Neural progenitor cell (in vitro differentiated cells): ENCODE results near the gene IFT122. TPM values are rescaled to one million over a fixed set of nuclear protein-coding genes. Genes with fewer than 3 reads are reported as not detected.

Experiments
- DNase-seq: peaks from one replicate; pipeline ENCODE4 v3.0.0-alpha.2; 2016; ENCODE audit warnings: low spot score
- H2AFZ ChIP-seq: fragments of 200-600 bp; sonication (generic); replicated peaks from 2 replicates; pipeline ENCODE4 v1.6.1; 2016; ENCODE audit warnings: antibody characterized with exemption
- H3F3A ChIP-seq: fragments of 200-600 bp; sonication (generic); 2 replicates; pipeline ENCODE4 v1.6.1; 2016; ENCODE audit warnings: antibody characterized with exemption, low read depth
- H3K27ac ChIP-seq: fragments of 200-600 bp; sonication (generic); 2 replicates; pipeline ENCODE4 v1.5.1; 2016; ENCODE audit warnings: mild to moderate bottlenecking
- H3K27me3 ChIP-seq: fragments of 200-600 bp; sonication (generic); 2 replicates; pipeline ENCODE4 v1.6.1; 2016; ENCODE audit warnings: mild to moderate bottlenecking, moderate library complexity
- H3K36me3 ChIP-seq: fragments of 200-600 bp; sonication (generic); 2 replicates; pipeline ENCODE4 v1.5.1; 2016
- H3K4me1 ChIP-seq: fragments of 200-600 bp; sonication (generic); 2 replicates; pipeline ENCODE4 v1.6.1; 2016; ENCODE audit warnings: mixed run types
- H3K4me2 ChIP-seq: fragments of 200-600 bp; sonication (generic); 2 replicates; pipeline ENCODE4 v1.6.1; 2016
- H3K4me3 ChIP-seq: fragments of 200-600 bp; sonication (generic); 2 replicates; pipeline ENCODE4 v1.5.1; 2016
- H3K79me2 ChIP-seq: fragments of 200-600 bp; sonication (generic); 2 replicates; pipeline ENCODE4 v1.6.1; 2016; ENCODE audit warnings: low read depth
- H3K9ac ChIP-seq: fragments of 200-600 bp; sonication (generic); 2 replicates; pipeline ENCODE4 v1.6.1; 2016
- H3K9me3 ChIP-seq: fragments of 200-600 bp; sonication (generic); 2 replicates; pipeline ENCODE4 v1.5.1; 2016; ENCODE audit warnings: low read depth
- H4K20me1 ChIP-seq: fragments of 200-600 bp; sonication (generic); 2 replicates; pipeline ENCODE4 v1.6.1; 2016; ENCODE audit warnings: low read depth
- H3K27ac Mint-ChIP-seq: 3 replicates; pipeline ENCODE4 v1.8.0; 2021; ENCODE audit warnings: mixed read lengths
- H3K27me3 Mint-ChIP-seq: 2 replicates; pipeline ENCODE4 v1.8.0; 2022; ENCODE audit warnings: low read depth, mild to moderate bottlenecking, inconsistent platforms, moderate library complexity, mixed read lengths; ENCODE audit not compliant: insufficient read depth
- H3K36me3 Mint-ChIP-seq: 3 replicates; pipeline ENCODE4 v1.8.0; 2021; ENCODE audit warnings: mixed read lengths
- H3K4me1 Mint-ChIP-seq: 3 replicates; pipeline ENCODE4 v1.8.0; 2021; ENCODE audit warnings: mixed read lengths
- H3K4me3 Mint-ChIP-seq: 3 replicates; pipeline ENCODE4 v1.8.0; 2021; ENCODE audit warnings: mild to moderate bottlenecking, moderate library complexity, mixed read lengths
- H3K9me3 Mint-ChIP-seq: 3 replicates; pipeline ENCODE4 v1.8.0; 2020; ENCODE audit warnings: mixed read lengths
- CTCF ChIP-seq: fragments of 200-600 bp; sonication (generic); IDR thresholded peaks from 2 replicates; pipeline ENCODE4 v1.5.1; 2017; ENCODE audit warnings: antibody characterized with exemption, mild to moderate bottlenecking
- EZH2 ChIP-seq: fragments of 200-600 bp; sonication (generic); IDR thresholded peaks from 2 replicates; pipeline ENCODE4 v1.6.1; 2017; ENCODE audit warnings: antibody characterized with exemption, mild to moderate bottlenecking, moderate library complexity
- EZH2phosphoT487 ChIP-seq: fragments of 200-600 bp; sonication (generic); IDR thresholded peaks from 2 replicates; pipeline ENCODE4 v1.6.1; 2017; ENCODE audit warnings: antibody characterized with exemption
- total RNA-seq: library from RNA; depleted of rRNA; stranded (reverse); fragments of >200 nt; gene quantifications from 2 replicates; pipeline ENCODE4 v1.2.3, GENCODE V29; 2015; ENCODE audit warnings: low replicate concordance

Gene IFT122
- total RNA-seq, 1 donor from 2014 or later = 48.0 TPM

- Histone ChIP-seq H4K20me1 (no peaks in the 10 kb centered on the region), H3F3A (peaks cover 8% of the 10 kb centered on the region), H3K9ac (no peak overlapping the region), H2AFZ (no peak overlapping the region), H3K4me1 (peaks cover 10% of the 10 kb centered on the region), H3K27ac (no peak overlapping the region), H3K36me3 (no peaks in the 10 kb centered on the region), H3K4me2 (no peak overlapping the region), H3K9me3 (no peaks in the 10 kb centered on the region), H3K27me3 (no peaks in the 10 kb centered on the region), H3K79me2 (no peaks in the 10 kb centered on the region), H3K4me3 (no peak overlapping the region)
- TF ChIP-seq CTCF (no peak), EZH2 (no peak), EZH2phosphoT487 (no peak)
- no peaks in the 10 kb centered on the region for H3K9me3 Mint-ChIP-seq
- no peaks in the 10 kb centered on the region for H3K36me3 Mint-ChIP-seq
- no peak overlapping the region for H3K4me3 Mint-ChIP-seq
- DNase-seq = no peak
- no peaks in the 10 kb centered on the region for H3K27me3 Mint-ChIP-seq
- no peaks in the 10 kb centered on the region for H3K4me1 Mint-ChIP-seq
- H3K27ac Mint-ChIP-seq = no peak overlapping the region
Observed at GRCh38 chr3:129415830-129416229, 24.2 kb upstream of the IFT122 start.

- H3K27me3 Mint-ChIP-seq = no peaks in the 10 kb centered on the region
- H3F3A ChIP-seq = peaks cover 8% of the 10 kb centered on the region
- no peaks in the 10 kb centered on the region for H4K20me1 ChIP-seq
- H3K36me3 ChIP-seq = no peaks in the 10 kb centered on the region
- H3K9me3 ChIP-seq = no peaks in the 10 kb centered on the region
- no peaks in the 10 kb centered on the region for H3K79me2 ChIP-seq
- H3K4me3 Mint-ChIP-seq = no peak overlapping the region
- H3K4me1 ChIP-seq = peaks cover 10% of the 10 kb centered on the region
- TF ChIP-seq EZH2phosphoT487 = no peak
- no peaks in the 10 kb centered on the region for H3K4me1 Mint-ChIP-seq
- H3K27ac ChIP-seq = no peak overlapping the region
- H3K9me3 Mint-ChIP-seq = no peaks in the 10 kb centered on the region
- no peak overlapping the region for H2AFZ ChIP-seq
- H3K36me3 Mint-ChIP-seq = no peaks in the 10 kb centered on the region
- H3K4me3 ChIP-seq = no peak overlapping the region
- H3K9ac ChIP-seq = no peak overlapping the region
- no peak for DNase-seq
- no peak overlapping the region for H3K4me2 ChIP-seq
- H3K27me3 ChIP-seq = no peaks in the 10 kb centered on the region
- no peak overlapping the region for H3K27ac Mint-ChIP-seq
Observed at GRCh38 chr3:129416415-129416814, 23.6 kb upstream of the IFT122 start.

GRCh38 chr3:129417326-129417725 is 22.7 kb upstream of the IFT122 start:
- H4K20me1 ChIP-seq = no peaks in the 10 kb centered on the region
- peaks cover 8% of the 10 kb centered on the region for H3F3A ChIP-seq
- H3K27ac Mint-ChIP-seq = no peak overlapping the region
- no peaks in the 10 kb centered on the region for H3K9me3 ChIP-seq
- no peaks in the 10 kb centered on the region for H3K9me3 Mint-ChIP-seq
- H3K4me1 ChIP-seq = peaks cover 10% of the 10 kb centered on the region
- no peak overlapping the region for H3K9ac ChIP-seq
- no peaks in the 10 kb centered on the region for H3K36me3 ChIP-seq
- peaks cover 2% of the 10 kb centered on the region for H3K27me3 Mint-ChIP-seq
- H3K36me3 Mint-ChIP-seq = no peaks in the 10 kb centered on the region
- H2AFZ ChIP-seq = no peak overlapping the region
- TF ChIP-seq EZH2 (no peak), CTCF (no peak), EZH2phosphoT487 (no peak)
- H3K27me3 ChIP-seq = no peaks in the 10 kb centered on the region
- no peak overlapping the region for H3K4me3 Mint-ChIP-seq
- H3K27ac ChIP-seq = no peak overlapping the region
- H3K79me2 ChIP-seq = no peaks in the 10 kb centered on the region
- no peak overlapping the region for H3K4me3 ChIP-seq
- no peak for DNase-seq
- no peak overlapping the region for H3K4me2 ChIP-seq
- H3K4me1 Mint-ChIP-seq = no peaks in the 10 kb centered on the region

GRCh38 chr3:129418041-129418973 is 21.7 kb upstream of the IFT122 start:
- H3K9ac ChIP-seq = no peak overlapping the region
- no peak overlapping the region for H2AFZ ChIP-seq
- no peak overlapping the region for H3K27ac ChIP-seq
- Mint-ChIP-seq H3K27me3 (peaks cover 2% of the 10 kb centered on the region), H3K9me3 (no peaks in the 10 kb centered on the region), H3K4me3 (no peak overlapping the region), H3K36me3 (no peaks in the 10 kb centered on the region), H3K4me1 (no peaks in the 10 kb centered on the region), H3K27ac (no peak overlapping the region)
- no peak overlapping the region for H3K4me2 ChIP-seq
- no peaks in the 10 kb centered on the region for H3K36me3 ChIP-seq
- H3K9me3 ChIP-seq = no peaks in the 10 kb centered on the region
- no peak for DNase-seq
- peaks cover 8% of the 10 kb centered on the region for H3F3A ChIP-seq
- H4K20me1 ChIP-seq = no peaks in the 10 kb centered on the region
- H3K79me2 ChIP-seq = no peaks in the 10 kb centered on the region
- no peak overlapping the region for H3K4me3 ChIP-seq
- H3K4me1 ChIP-seq = peaks cover 10% of the 10 kb centered on the region
- TF ChIP-seq CTCF (no peak), EZH2phosphoT487 (no peak), EZH2 (no peak)
- H3K27me3 ChIP-seq = no peaks in the 10 kb centered on the region
